Measurements from ENCODE around the gene ZNF212. TPM values are rescaled to one million over a fixed set of nuclear protein-coding genes. Genes with fewer than 3 reads are reported as not detected.

The ZNF212 gene
- total and polyA plus RNA-seq, 9 of the 15 experiments (the other 6 are each of a cell fraction or from before 2014, with no cell fraction given): 1.8 to 21.4 (median 7.2) TPM

GRCh38 chr7:149296368-149296767, 56.9 kb downstream of the ZNF212 start:
- no peak for FAIRE-seq
- H3K27me3 ChIP-seq (ENCODE audit: control insufficient read depth in 2 of 2, insufficient read depth in 2 of 2, low read length in 2 of 2): peaks cover 3 to 51% of the 10 kb centered on the region in 2 experiments; a peak in 3 of 5 replicates
- no peak overlapping the region for H2AFZ ChIP-seq (ENCODE audit: low read depth, low read length)
- POLR2A ChIA-PET: interaction anchor here (0.6 kb wide), 1 partner anchor 11 kb away, joined by 3 read pairs; no protein-coding TSS in a partner anchor
- H3K4me3 ChIP-seq: no peak overlapping the region
- H3K27ac ChIP-seq (ENCODE audit: extremely low read depth, low read depth, low read length): no peak overlapping the region
- intact Hi-C loops (cut with micrococcal nuclease): no loop called here
- H4K20me1 ChIP-seq (replicated peaks; ENCODE audit: control insufficient read depth, insufficient read depth, low read length): 0 out of 2 replicates have a peak, but pooled peaks cover 5% of the 10 kb centered on the region
- no TSS peak for BruUV-seq (replicated peaks)
- no peaks in the 10 kb centered on the region for H3K36me3 ChIP-seq (ENCODE audit: control insufficient read depth, insufficient read depth, low read length)
- CTCF ChIA-PET (ENCODE audit: low intra/inter-chr PET ratio): no interaction called here
- peaks cover 0 to 3% of the 10 kb centered on the region in 2 experiments; a peak in 1 of 5 replicates for H3K4me1 ChIP-seq (replicated peaks in 1 of 2; ENCODE audit: control insufficient read depth in 2 of 2, insufficient read depth in 2 of 2, low read length in 2 of 2)
- no peaks in the 10 kb centered on the region for H3K79me2 ChIP-seq (ENCODE audit: control insufficient read depth, insufficient read depth, low read length)
- in situ Hi-C loops (cut with MboI): no loop called here
- H3K4me2 ChIP-seq (ENCODE audit: insufficient read depth, low read length): no peak overlapping the region
- 20% methylated on average over 4 of the region's 4 CpGs for WGBS (ENCODE audit: insufficient coverage, low coverage, missing lambda C conversion rate)
- no peak for ATAC-seq
- no peaks in the 10 kb centered on the region for H3K9me3 ChIP-seq (replicated peaks; ENCODE audit: control insufficient read depth, insufficient read depth, low read depth, low read length)
- TF ChIP-seq MEIS2 (IDR thresholded peaks at IDR 0.05; ENCODE audit: partially characterized antibody) (no peak), FOXA3 (CRISPR knock-in tag; conservative IDR thresholded peaks at IDR 0.05 in 1 of 2, IDR thresholded peaks at IDR 0.05 in 1 of 2) (no peak), ZKSCAN3 (CRISPR knock-in tag; IDR thresholded peaks at IDR 0.05) (no peak), ETS1 (conservative IDR thresholded peaks at IDR 0.05; ENCODE audit: control insufficient read depth, low read depth, low read length) (no peak), MBD2 (IDR thresholded peaks at IDR 0.05; ENCODE audit: borderline replicate concordance, low read depth) (no peak), NCOA4 (IDR thresholded peaks at IDR 0.05; ENCODE audit: partially characterized antibody) (no peak), PHTF2 (CRISPR knock-in tag; IDR thresholded peaks at IDR 0.05) (no peak), FOXK1 (CRISPR knock-in tag; IDR thresholded peaks at IDR 0.05; ENCODE audit: borderline replicate concordance) (no peak), ZNF354B (CRISPR knock-in tag; IDR thresholded peaks at IDR 0.05) (no peak), CXXC5 (CRISPR knock-in tag; IDR thresholded peaks at IDR 0.05) (no peak), GTF3C2 (IDR thresholded peaks at IDR 0.05; ENCODE audit: borderline replicate concordance, extremely low read depth, insufficient read length) (no peak), ZNF282 (CRISPR knock-in tag; IDR thresholded peaks at IDR 0.05) (no peak)
- DNase-seq (ENCODE audit: extremely low read depth in 1 of 4, low spot score in 3 of 4): no peak
- H3K9ac ChIP-seq (ENCODE audit: insufficient read depth in 1 of 2, low read depth in 2 of 2, low read length in 2 of 2): no peak overlapping the region
- H3K9me1 ChIP-seq (ENCODE audit: control insufficient read depth, insufficient read depth, low read length): peaks cover 4% of the 10 kb centered on the region

Data from K562 (cell line).